ENCODE results near the gene FAXC.

GRCh38 chr6:99359800-99360199 is 10.3 kb upstream of the FAXC start:
- TF ChIP-seq CTCF (IDR thresholded peaks at IDR 0.05) (no peak), POLR2A (IDR thresholded peaks at IDR 0.05) (no peak)

Data from lower leg skin (tissue), 3 donors.